H1 (cell line): ENCODE data around the gene OR52N5.

Experiments
- BRCA1 ChIP-seq: IDR thresholded peaks from 2 replicates; pipeline ENCODE4 v1.6.1; 2012; ENCODE audit warnings: low read depth, low read length, improper control_type of control experiment
- CTCF ChIP-seq, 3 experiments: IDR thresholded peaks; 1 replicate in 2 of 3; 2 replicates in 1 of 3; pipeline versions ENCODE4 v1.5.1 to v1.6.1; 2011; ENCODE audit warnings: low read length in 3 of 3, mild to moderate bottlenecking in 3 of 3, inconsistent platforms in 2 of 3, low read depth in 1 of 3, moderate library complexity in 1 of 3; ENCODE audit not compliant: insufficient read depth in 1 of 3; ENCODE audit errors: control extremely low read depth in 1 of 3
- EP300 ChIP-seq, 2 experiments: IDR thresholded peaks; 1 replicate in 1 of 2; 2 replicates in 1 of 2; pipeline ENCODE4 v1.6.1; 2011 to 2012; ENCODE audit warnings: low read depth in 2 of 2, low read length in 2 of 2, mild to moderate bottlenecking in 2 of 2, borderline replicate concordance in 1 of 2, inconsistent platforms in 1 of 2, moderate library complexity in 1 of 2
- KDM1A ChIP-seq: fragments of 200-600, 300-600 bp; sonication (generic); IDR thresholded peaks from 2 replicates; pipeline ENCODE4 v1.7.1; 2016; ENCODE audit warnings: mild to moderate bottlenecking, low read length, borderline replicate concordance
- POLR2A ChIP-seq, 2 experiments: IDR thresholded peaks; 1 replicate in 1 of 2; 2 replicates in 1 of 2; pipeline ENCODE4 v1.6.1; 2011; ENCODE audit warnings: low read depth in 2 of 2, low read length in 2 of 2, mild to moderate bottlenecking in 2 of 2; ENCODE audit errors: control extremely low read depth in 1 of 2
- RAD21 ChIP-seq, 2 experiments: IDR thresholded peaks in 1 of 2; conservative IDR thresholded peaks in 1 of 2; 2 replicates each; pipeline ENCODE4 v1.6.1; 2011; ENCODE audit warnings: low read depth in 2 of 2, low read length in 2 of 2, improper control_type of control experiment in 1 of 2, inconsistent platforms in 1 of 2, mild to moderate bottlenecking in 1 of 2, moderate library complexity in 1 of 2
- SUZ12 ChIP-seq: fragments of 200-600 bp; sonication (generic); IDR thresholded peaks from 2 replicates; pipeline ENCODE4 v1.6.1; 2012; ENCODE audit warnings: mild to moderate bottlenecking, inconsistent platforms, low read length, moderate library complexity, mixed read lengths
- ZNF274 ChIP-seq: IDR thresholded peaks from 2 replicates; pipeline ENCODE4 v1.7.0; 2012; ENCODE audit warnings: low read length, borderline replicate concordance; ENCODE audit errors: extremely low read depth
- TF ChIP-seq, protein P1 (sequence below): IDR thresholded peaks from 2 replicates; pipeline ENCODE4 v1.6.1; 2012; ENCODE audit warnings: inconsistent platforms

DNA sequence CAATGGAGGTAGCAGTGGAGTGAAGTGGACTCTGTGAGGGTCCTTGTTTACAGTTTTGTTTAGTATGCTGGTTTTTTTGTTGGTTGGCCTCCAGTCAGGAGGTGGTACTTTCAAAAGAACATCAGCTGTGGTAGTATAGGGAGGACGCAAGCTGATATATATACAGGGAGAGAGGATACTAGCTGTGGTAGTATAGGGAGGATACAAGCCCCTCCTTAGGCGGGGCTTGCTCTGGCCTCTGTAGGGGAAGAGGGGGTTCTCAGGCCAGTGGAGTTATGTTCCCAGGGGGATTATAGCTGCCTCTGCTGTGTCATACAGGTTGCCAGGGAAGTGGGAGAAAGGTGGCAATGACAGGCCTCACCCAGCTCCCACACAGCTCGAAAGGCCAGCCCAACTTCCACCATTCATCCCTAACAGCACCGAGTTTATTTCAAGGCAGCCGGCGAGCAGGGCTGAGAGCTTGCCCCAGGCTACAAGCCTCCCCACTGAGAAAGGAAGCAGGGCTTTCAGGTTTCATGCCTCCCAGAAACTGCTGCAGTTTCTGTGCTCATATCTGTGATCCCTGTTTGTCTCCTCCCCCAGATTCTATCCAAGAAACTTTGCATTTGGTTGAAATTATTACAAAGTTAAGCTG, 48.2 kb upstream of the OR52N5 start:
- TF ChIP-seq CTCF (IDR thresholded peaks at IDR 0.05; ENCODE audit: control extremely low read depth in 1 of 3, insufficient read depth in 1 of 3, low read depth in 1 of 3, low read length in 3 of 3) (no peak), BRCA1 (no peak), RAD21 (IDR thresholded peaks at IDR 0.05 in 1 of 2, conservative IDR thresholded peaks at IDR 0.05 in 1 of 2; ENCODE audit: low read depth in 2 of 2, low read length in 2 of 2) (no peak), ZNF274 (no peak), POLR2A (IDR thresholded peaks at IDR 0.05; ENCODE audit: control extremely low read depth in 1 of 2, low read depth in 2 of 2, low read length in 2 of 2) (no peak), EP300 (IDR thresholded peaks at IDR 0.05; ENCODE audit: borderline replicate concordance in 1 of 2, low read depth in 2 of 2, low read length in 2 of 2) (no peak), KDM1A (no peak), SUZ12 (no peak)
- TF ChIP-seq, protein P1, sequence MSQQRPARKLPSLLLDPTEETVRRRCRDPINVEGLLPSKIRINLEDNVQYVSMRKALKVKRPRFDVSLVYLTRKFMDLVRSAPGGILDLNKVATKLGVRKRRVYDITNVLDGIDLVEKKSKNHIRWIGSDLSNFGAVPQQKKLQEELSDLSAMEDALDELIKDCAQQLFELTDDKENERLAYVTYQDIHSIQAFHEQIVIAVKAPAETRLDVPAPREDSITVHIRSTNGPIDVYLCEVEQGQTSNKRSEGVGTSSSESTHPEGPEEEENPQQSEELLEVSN: no peak
